IMR-90 (cell line): Measurements from ENCODE around the gene GRM5. TPM values are rescaled to one million over a fixed set of nuclear protein-coding genes. Genes with fewer than 3 reads are reported as not detected.

Experiments
- ATAC-seq: fragments of 200-7000 bp; cut with Tn5 transposase; 2 replicates; pipeline ENCODE4 v1.9.1; 2020; ENCODE audit warnings: low read depth, mild to moderate bottlenecking, moderate library complexity
- BruUV-seq: library from RNA; stranded (reverse); fragments of 400-500 nt; replicated peaks from 2 replicates; lab custom pipeline; 2021; lab: Mats Ljungman, UMichigan
- CTCF ChIA-PET: fragments of 300-600 bp; formaldehyde crosslinking; extraction: SDS; loops from one replicate; lab custom pipeline; 2021; ENCODE audit warnings: antibody characterized with exemption; lab: Yijun Ruan, JAX
- POLR2A ChIA-PET: fragments of 300-600 bp; sonication (Branson Sonifier 250); formaldehyde crosslinking; loops from one replicate; lab custom pipeline; 2022; ENCODE audit warnings: antibody characterized with exemption; ENCODE audit not compliant: unreplicated experiment; lab: Charles Lee
- DNase-seq: peaks from one replicate; pipeline ENCODE4 v3.0.0; 2013
- H2AFZ ChIP-seq: replicated peaks from 2 replicates; pipeline ENCODE3; 2013; ENCODE audit warnings: low read length, mild to moderate bottlenecking; ENCODE audit not compliant: poor library complexity
- H2AK5ac ChIP-seq: 2 replicates; pipeline ENCODE4 v1.6.1; 2013; ENCODE audit warnings: low read depth, low read length, inconsistent platforms
- H2AK9ac ChIP-seq: replicated peaks from 2 replicates; pipeline ENCODE3; 2013; ENCODE audit warnings: mild to moderate bottlenecking, low read depth, low read length, moderate library complexity; ENCODE audit not compliant: poor library complexity
- H2BK120ac ChIP-seq: 2 replicates; pipeline ENCODE4 v1.6.1; 2013; ENCODE audit warnings: low read depth, low read length, inconsistent platforms
- H2BK15ac ChIP-seq: 3 replicates; pipeline ENCODE4 v1.6.1; 2013; ENCODE audit warnings: low read depth, low read length, inconsistent platforms
- H2BK20ac ChIP-seq: 2 replicates; pipeline ENCODE4 v1.6.1; 2013; ENCODE audit warnings: low read depth, mild to moderate bottlenecking, inconsistent platforms, low read length, moderate library complexity
- H2BK5ac ChIP-seq: 2 replicates; pipeline ENCODE4 v1.6.1; 2013; ENCODE audit warnings: mild to moderate bottlenecking, low read depth, low read length, inconsistent platforms; ENCODE audit not compliant: poor library complexity, severe bottlenecking
- H3K14ac ChIP-seq: replicated peaks from 2 replicates; pipeline ENCODE4 v1.6.1; 2013; ENCODE audit warnings: low read depth, low read length, inconsistent platforms
- H3K18ac ChIP-seq: 2 replicates; pipeline ENCODE4 v1.6.1; 2013; ENCODE audit warnings: low read depth, low read length, control low read depth
- H3K23ac ChIP-seq: 2 replicates; pipeline ENCODE4 v1.6.1; 2013; ENCODE audit warnings: low read depth, low read length, inconsistent platforms
- H3K27ac ChIP-seq: 2 replicates; pipeline ENCODE4 v1.5.1; 2013; ENCODE audit warnings: mild to moderate bottlenecking, control low read depth, low read length; ENCODE audit not compliant: insufficient read depth
- H3K27me3 ChIP-seq: 2 replicates; pipeline ENCODE4 v1.6.1; 2013; ENCODE audit warnings: low read length; ENCODE audit not compliant: control insufficient read depth, insufficient read depth
- H3K36me3 ChIP-seq: 2 replicates; pipeline ENCODE4 v1.6.1; 2013; ENCODE audit warnings: low read length, mixed read lengths; ENCODE audit not compliant: control insufficient read depth, insufficient read depth
- H3K4ac ChIP-seq: 2 replicates; pipeline ENCODE4 v1.6.1; 2013; ENCODE audit warnings: low read depth, low read length, inconsistent platforms
- H3K4me1 ChIP-seq: 2 replicates; pipeline ENCODE4 v1.6.1; 2013; ENCODE audit warnings: low read length, mixed read lengths; ENCODE audit not compliant: control insufficient read depth, insufficient read depth
- H3K4me2 ChIP-seq: 2 replicates; pipeline ENCODE4 v1.6.1; 2013; ENCODE audit warnings: low read depth, mild to moderate bottlenecking, control low read depth, low read length, moderate library complexity
- H3K4me3 ChIP-seq: 2 replicates; pipeline ENCODE4 v1.5.1; 2013; ENCODE audit warnings: low read depth, mild to moderate bottlenecking, control low read depth, low read length, moderate library complexity; ENCODE audit not compliant: insufficient read depth
- H3K56ac ChIP-seq: 2 replicates; pipeline ENCODE4 v1.6.1; 2013; ENCODE audit warnings: low read length, inconsistent platforms; ENCODE audit not compliant: insufficient read depth; ENCODE audit errors: extremely low read depth
- H3K79me1 ChIP-seq, 2 experiments: 2 replicates each; pipeline ENCODE4 v1.6.1; 2013; ENCODE audit warnings: low read length in 2 of 2, inconsistent platforms in 1 of 2, low read depth in 1 of 2
- H3K9ac ChIP-seq: 2 replicates; pipeline ENCODE4 v1.6.1; 2013; ENCODE audit warnings: low read depth, low read length, control low read depth
- H3K9me1 ChIP-seq: 2 replicates; pipeline ENCODE4 v1.6.1; 2013; ENCODE audit warnings: low read length, inconsistent platforms; ENCODE audit not compliant: insufficient read depth
- H3K9me3 ChIP-seq: 2 replicates; pipeline ENCODE4 v1.6.1; 2013; ENCODE audit warnings: low read length; ENCODE audit not compliant: control insufficient read depth, insufficient read depth
- H4K20me1 ChIP-seq: 2 replicates; pipeline ENCODE4 v1.6.1; 2013; ENCODE audit warnings: low read length, inconsistent platforms; ENCODE audit not compliant: insufficient read depth
- H4K5ac ChIP-seq: 2 replicates; pipeline ENCODE4 v1.6.1; 2013; ENCODE audit warnings: mild to moderate bottlenecking, low read depth, low read length, control low read depth
- H4K8ac ChIP-seq, 2 experiments: 2 replicates each; pipeline ENCODE4 v1.6.1; 2013; ENCODE audit warnings: low read depth in 2 of 2, low read length in 2 of 2, control low read depth in 1 of 2, inconsistent platforms in 1 of 2
- H4K91ac ChIP-seq: 2 replicates; pipeline ENCODE4 v1.6.1; 2013; ENCODE audit warnings: low read depth, low read length, inconsistent platforms; ENCODE audit not compliant: insufficient read depth
- BHLHE40 ChIP-seq: fragments of 150-350 bp; IDR thresholded peaks from 2 replicates; pipeline ENCODE4 v1.6.1; 2016; ENCODE audit warnings: mild to moderate bottlenecking, low read depth, low read length
- CHD1 ChIP-seq: IDR thresholded peaks from 2 replicates; pipeline ENCODE4 v1.6.1; 2012; ENCODE audit warnings: low read depth, low read length, improper control_type of control experiment
- CTCF ChIP-seq: conservative IDR thresholded peaks from 2 replicates; pipeline ENCODE4 v1.5.1; 2012; ENCODE audit warnings: mild to moderate bottlenecking, low read depth, low read length, improper control_type of control experiment
- ELK1 ChIP-seq: fragments of 150-350 bp; IDR thresholded peaks from 2 replicates; pipeline ENCODE4 v1.6.1; 2016; ENCODE audit warnings: low read depth, mild to moderate bottlenecking, low read length, moderate library complexity, borderline replicate concordance
- FOS ChIP-seq: fragments of 150-350 bp; IDR thresholded peaks from 2 replicates; pipeline ENCODE4 v1.6.1; 2016; ENCODE audit warnings: low read depth, low read length
- MAFK ChIP-seq: IDR thresholded peaks from 2 replicates; pipeline ENCODE4 v1.6.1; 2012; ENCODE audit warnings: low read depth, low read length, improper control_type of control experiment
- MAZ ChIP-seq: IDR thresholded peaks from 2 replicates; pipeline ENCODE4 v1.6.1; 2012; ENCODE audit warnings: low read depth, mild to moderate bottlenecking, low read length, improper control_type of control experiment, moderate library complexity, borderline replicate concordance
- MXI1 ChIP-seq: IDR thresholded peaks from 2 replicates; pipeline ENCODE4 v1.6.1; 2012; ENCODE audit warnings: low read depth, mild to moderate bottlenecking, low read length, moderate library complexity, borderline replicate concordance
- RAD21 ChIP-seq: IDR thresholded peaks from 2 replicates; pipeline ENCODE4 v1.6.1; 2012; ENCODE audit warnings: low read length, improper control_type of control experiment
- RCOR1 ChIP-seq: IDR thresholded peaks from 2 replicates; pipeline ENCODE4 v1.6.1; 2012; ENCODE audit warnings: mild to moderate bottlenecking, low read length, improper control_type of control experiment; ENCODE audit not compliant: insufficient replicate concordance
- RFX5 ChIP-seq: IDR thresholded peaks from 2 replicates; pipeline ENCODE4 v1.8.0; 2012; ENCODE audit warnings: low read depth, mild to moderate bottlenecking, low read length, moderate library complexity
- USF2 ChIP-seq: fragments of 150-350 bp; IDR thresholded peaks from 2 replicates; pipeline ENCODE4 v1.6.1; 2017; ENCODE audit warnings: mild to moderate bottlenecking, antibody characterized with exemption, low read length, low read depth
- dilution Hi-C: fragments of 300-500 bp; cut with HindIII; formaldehyde crosslinking; loops from one replicate; pipeline ENCODE4 v1.14.3; 2018; ENCODE audit warnings: low sequenced_read_pairs; ENCODE audit not compliant: unreplicated experiment
- in situ Hi-C: fragments of 300-500 bp; cut with MboI; formaldehyde crosslinking; loops from 3 replicates; pipeline ENCODE4 v1.14.3; 2019; ENCODE audit warnings: low sequenced_read_pairs, inconsistent platforms, mixed read lengths
- intact Hi-C: fragments of 100-400 bp; cut with micrococcal nuclease; formaldehyde crosslinking; loops from 2 replicates; pipeline ENCODE4 v1.10.0; 2022
- polyA plus RNA-seq, 3 experiments: library from polyadenylated mRNA; depleted of rRNA; stranded (reverse); fragments of >200 nt; gene quantifications; 2 replicates each; pipeline ENCODE4 v1.2.3, GENCODE V29; 2012; ENCODE audit warnings: low replicate concordance in 1 of 3
- total RNA-seq: library from RNA; depleted of rRNA; stranded (reverse); fragments of >200 nt; gene quantifications from 2 replicates; pipeline ENCODE4 v1.2.3, GENCODE V29; 2012

Gene GRM5
- total and polyA plus RNA-seq, 2 of the 4 experiments (the other 2 are of a cell fraction): under 0.01 TPM

- intact Hi-C loops: no loop called here
- no peaks in the 10 kb centered on the region for H3K4me1 ChIP-seq
- H2AK9ac ChIP-seq: no peak overlapping the region
- no peak overlapping the region for H3K4ac ChIP-seq
- TF ChIP-seq BHLHE40: no peak
- no peak for TF ChIP-seq RAD21
- TF ChIP-seq RFX5: no peak
- TF ChIP-seq MAZ: no peak
- TF ChIP-seq FOS: no peak
- TF ChIP-seq CTCF: no peak
- TF ChIP-seq MXI1: no peak
- TF ChIP-seq CHD1: no peak
- no peak for TF ChIP-seq RCOR1
- no peak; the same call in 1 of the 2 replicates for TF ChIP-seq MAFK
- no peak for TF ChIP-seq ELK1
- no peak for TF ChIP-seq USF2
- dilution Hi-C loops: no loop called here
- in situ Hi-C loops: no loop called here
- H3K56ac ChIP-seq: no peak overlapping the region
- no peak overlapping the region for H3K9ac ChIP-seq
- no peak for ATAC-seq
- no peaks in the 10 kb centered on the region for H4K20me1 ChIP-seq
- H4K5ac ChIP-seq: no peak overlapping the region
- no peak overlapping the region for H3K4me3 ChIP-seq
- no peaks in the 10 kb centered on the region for H3K79me1 ChIP-seq
- H3K27me3 ChIP-seq: no peaks in the 10 kb centered on the region
- no peak for DNase-seq
- H3K14ac ChIP-seq: no peak overlapping the region
- no peak overlapping the region for H2AFZ ChIP-seq
- no TSS peak for BruUV-seq
- ChIA-PET POLR2A (no interaction called here), CTCF (no interaction called here)
- no peaks in the 10 kb centered on the region for H3K9me3 ChIP-seq
- H3K4me2 ChIP-seq: no peak overlapping the region
- H2AK5ac ChIP-seq: no peak overlapping the region
- H4K91ac ChIP-seq: no peak overlapping the region
- no peak overlapping the region for H3K18ac ChIP-seq
- H4K8ac ChIP-seq: no peak overlapping the region
- no peak overlapping the region for H2BK15ac ChIP-seq
- no peak overlapping the region for H3K27ac ChIP-seq
- H2BK5ac ChIP-seq: no peak overlapping the region
- no peak overlapping the region for H3K23ac ChIP-seq
- H2BK120ac ChIP-seq: no peak overlapping the region
- no peak overlapping the region for H2BK20ac ChIP-seq
- H3K9me1 ChIP-seq: no peaks in the 10 kb centered on the region
- no peaks in the 10 kb centered on the region for H3K36me3 ChIP-seq
These were observed 49.6 kb downstream of the GRM5 start for GRCh38 chr11:89016214-89016613.
